ENCODE results near the gene PRKG2.

GRCh38 chr4:81205302-81205701 is 9.7 kb downstream of the PRKG2 start:
- TF ChIP-seq CTCF (optimal IDR thresholded peaks at IDR 0.05 in 1 of 3, IDR thresholded peaks at IDR 0.05 in 1 of 3, conservative IDR thresholded peaks at IDR 0.05 in 1 of 3; ENCODE audit: extremely low read depth in 1 of 3, insufficient read depth in 2 of 3, low read length in 3 of 3) (no peak), EZH2 (IDR thresholded peaks at IDR 0.05; ENCODE audit: low read length) (no peak)
